ENCODE data around the gene WWOX.

GRCh38 chr16:78715106-78715505, 615.7 kb downstream of the WWOX start:
- no peak for TF ChIP-seq POLR2A (IDR thresholded peaks at IDR 0.05; ENCODE audit: low read length)
- TF ChIP-seq GATA1 (IDR thresholded peaks at IDR 0.05; ENCODE audit: low read depth, low read length), result no peak
